PFSK-1 (cell line): ENCODE data around the gene CMTM6.

Experiments
- FOXP2 ChIP-seq: optimal IDR thresholded peaks from 2 replicates; pipeline ENCODE3; 2011; ENCODE audit warnings: borderline replicate concordance, control low read depth, inconsistent platforms; ENCODE audit not compliant: insufficient read depth; ENCODE audit errors: extremely low read length, extremely low read depth
- POLR2AphosphoS5 ChIP-seq: IDR thresholded peaks from 2 replicates; pipeline ENCODE4 v1.6.1; 2012; ENCODE audit warnings: low read depth, mild to moderate bottlenecking, control low read depth, low read length, moderate library complexity
- REST ChIP-seq, 2 experiments: IDR thresholded peaks; 2 replicates each; pipeline versions ENCODE4 v1.6.1 to v1.8.0; 2011 to 2012; ENCODE audit warnings: low read depth in 2 of 2, low read length in 2 of 2, control low read depth in 1 of 2, inconsistent platforms in 1 of 2, mild to moderate bottlenecking in 1 of 2, moderate library complexity in 1 of 2; ENCODE audit not compliant: insufficient read depth in 1 of 2
- SIN3A ChIP-seq: IDR thresholded peaks from 2 replicates; pipeline ENCODE4 v1.6.1; 2012; ENCODE audit warnings: mild to moderate bottlenecking, low read length, moderate library complexity, borderline replicate concordance; ENCODE audit not compliant: insufficient read depth
- TAF1 ChIP-seq: IDR thresholded peaks from 2 replicates; pipeline ENCODE4 v1.6.1; 2012; ENCODE audit warnings: low read length, control low read depth, borderline replicate concordance; ENCODE audit not compliant: insufficient read depth

CMTM6 gene

GRCh38 chr3:32481791-32482631 lies 20.6 kb downstream of the CMTM6 start:
- no peak for TF ChIP-seq REST (IDR thresholded peaks at IDR 0.05; ENCODE audit: insufficient read depth in 1 of 2, low read depth in 2 of 2, low read length in 2 of 2)
- no peak for TF ChIP-seq FOXP2
- no peak for TF ChIP-seq SIN3A
- TF ChIP-seq TAF1: no peak
- no peak for TF ChIP-seq POLR2AphosphoS5

- no peak for TF ChIP-seq FOXP2
- no peak for TF ChIP-seq SIN3A
Measured at GRCh38 chr3:32480604-32481003, 22.0 kb downstream of the CMTM6 start.

- TF ChIP-seq POLR2AphosphoS5 (no peak), FOXP2 (no peak), SIN3A (no peak), REST (IDR thresholded peaks at IDR 0.05; ENCODE audit: insufficient read depth in 1 of 2, low read depth in 2 of 2, low read length in 2 of 2) (no peak), TAF1 (no peak)
Measured at GRCh38 chr3:32474201-32474600, 28.5 kb downstream of the CMTM6 start.

- TF ChIP-seq REST (IDR thresholded peaks at IDR 0.05; ENCODE audit: insufficient read depth in 1 of 2, low read depth in 2 of 2, low read length in 2 of 2): no peak
- no peak for TF ChIP-seq TAF1
- no peak for TF ChIP-seq SIN3A
- no peak for TF ChIP-seq POLR2AphosphoS5
- TF ChIP-seq FOXP2: no peak
Measured at GRCh38 chr3:32471246-32471645, 31.4 kb downstream of the CMTM6 start.

GRCh38 chr3:32470362-32470761 lies 32.3 kb downstream of the CMTM6 start:
- TF ChIP-seq POLR2AphosphoS5 (no peak), REST (IDR thresholded peaks at IDR 0.05; ENCODE audit: insufficient read depth in 1 of 2, low read depth in 2 of 2, low read length in 2 of 2) (no peak), FOXP2 (no peak), SIN3A (no peak), TAF1 (no peak)
